Right renal cortex interstitium (tissue), 3 donors: ENCODE measurements around the gene CCDC57. TPM values are rescaled to one million over a fixed set of nuclear protein-coding genes. Genes with fewer than 3 reads are reported as not detected.
"Not testable (repeated sequence)": the region's sequence is repeated elsewhere in the genome, so short reads cannot be mapped to it uniquely, and the experiment has no call there.

Experiments
- DNase-seq, 3 donors: peaks; one replicate each; pipeline ENCODE4 v3.0.0-alpha.2; 2013; ENCODE audit warnings: low read depth in 3 of 3, low spot score in 2 of 3
- polyA plus RNA-seq, 3 donors: library from polyadenylated mRNA; unstranded; fragments of 120-200 nt; gene quantifications; one replicate each; pipeline ENCODE4 v1.2.1, GENCODE V29; 2013; ENCODE audit not compliant: insufficient read length in 3 of 3

The CCDC57 gene
- polyA plus RNA-seq, 3 donors: 31.9 to 35.2 (median 35.0) TPM

DNA sequence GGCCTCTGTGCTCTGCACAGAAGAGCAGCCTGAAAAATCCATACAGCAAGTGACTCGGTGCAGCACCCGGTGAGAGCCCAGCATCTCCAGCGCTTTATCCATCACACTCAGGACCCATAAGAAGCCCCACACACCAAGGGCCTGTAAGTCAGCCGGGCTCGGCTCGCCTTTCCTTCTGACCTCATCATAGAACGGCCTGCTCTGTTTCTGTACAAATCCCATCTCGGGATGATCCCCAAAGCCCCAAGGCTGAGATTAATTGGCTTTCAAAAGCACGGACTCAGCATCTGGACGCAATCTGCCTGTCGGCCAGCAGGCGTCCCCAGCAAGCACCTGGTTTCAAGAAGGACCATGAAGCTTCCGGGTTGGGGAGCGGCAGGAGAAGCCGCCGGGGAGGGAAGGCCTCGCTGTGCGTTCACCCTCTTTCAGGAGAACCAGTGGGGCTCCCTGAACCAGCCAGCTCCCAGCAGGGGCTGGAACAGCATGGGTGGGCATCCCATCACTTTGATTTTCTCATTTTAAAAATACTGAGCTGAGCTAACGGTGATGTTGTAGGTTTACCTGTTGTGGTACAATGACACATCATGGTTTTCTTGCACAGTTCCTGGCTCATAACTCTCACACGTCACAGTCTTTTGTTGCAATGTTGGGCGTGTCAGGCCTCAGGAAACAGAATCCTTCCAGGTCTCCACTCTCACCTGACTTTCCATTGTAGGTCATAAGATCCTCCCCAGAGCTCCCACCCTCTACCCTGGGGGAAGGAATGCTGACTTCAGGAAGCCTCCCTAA lies 6.7 kb downstream of the CCDC57 start:
- DNase-seq: no peak

DNA sequence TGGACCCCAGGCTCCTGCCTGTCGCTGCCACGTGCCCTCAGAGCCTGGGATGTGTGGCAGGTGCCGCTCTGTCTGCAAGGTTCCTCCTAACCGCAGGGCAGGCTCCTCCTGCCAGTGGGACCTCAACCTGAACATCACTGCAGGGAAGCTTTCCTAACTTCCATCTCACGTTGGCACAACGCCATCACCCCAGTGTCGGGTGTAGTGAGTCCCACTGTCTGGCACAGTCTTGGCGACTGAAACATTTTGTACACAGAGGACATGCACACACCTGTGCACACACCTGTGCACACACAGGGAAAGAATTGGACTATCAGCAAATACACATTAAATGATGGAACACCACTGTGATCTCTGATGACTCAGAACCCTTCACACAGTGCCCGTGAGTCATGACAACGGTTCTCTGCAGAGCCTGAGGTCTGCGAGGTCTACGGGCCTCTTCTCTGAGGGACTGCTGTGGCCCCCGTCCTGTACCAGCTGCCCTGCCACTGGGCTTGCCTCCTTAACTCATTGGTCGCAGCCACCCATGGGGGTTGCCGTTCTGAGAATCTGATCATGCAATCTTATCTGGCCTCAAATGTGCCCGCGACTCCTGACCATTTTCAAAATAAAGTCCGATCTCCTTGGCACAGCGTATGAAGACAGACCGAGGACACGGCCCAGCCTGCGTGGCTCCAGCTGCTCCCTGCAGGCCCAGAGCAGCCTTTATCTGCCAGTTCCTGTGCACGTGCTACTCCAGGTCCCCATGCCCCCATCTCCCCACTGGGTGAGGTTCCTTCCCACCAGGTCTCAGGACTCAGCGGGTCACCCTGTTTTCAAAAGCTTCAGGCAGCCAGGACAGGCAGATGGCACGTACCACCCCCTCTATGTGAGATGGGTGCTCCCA lies 7.6 kb downstream of the CCDC57 start:
- no peak for DNase-seq

DNA sequence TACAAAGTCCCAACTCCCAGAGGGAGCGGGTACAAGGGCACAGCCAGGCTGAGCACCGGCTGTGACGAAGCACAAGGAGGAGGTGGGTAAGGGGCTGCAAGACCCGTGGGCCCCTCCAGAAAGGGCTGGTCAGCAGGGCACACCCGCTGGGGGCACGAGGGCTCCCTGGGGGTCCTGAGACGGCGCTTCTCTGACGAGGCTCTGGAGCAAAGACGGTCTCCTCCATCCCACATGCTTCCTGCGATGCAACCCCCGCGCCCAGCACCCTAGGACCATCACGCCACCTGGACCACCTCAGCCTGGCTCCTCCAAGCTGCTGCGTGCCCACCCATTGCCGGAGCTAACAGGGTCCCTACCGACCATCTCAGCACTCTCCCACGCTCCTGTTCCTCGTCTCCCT lies 8.7 kb downstream of the CCDC57 start:
- DNase-seq: no peak

DNA sequence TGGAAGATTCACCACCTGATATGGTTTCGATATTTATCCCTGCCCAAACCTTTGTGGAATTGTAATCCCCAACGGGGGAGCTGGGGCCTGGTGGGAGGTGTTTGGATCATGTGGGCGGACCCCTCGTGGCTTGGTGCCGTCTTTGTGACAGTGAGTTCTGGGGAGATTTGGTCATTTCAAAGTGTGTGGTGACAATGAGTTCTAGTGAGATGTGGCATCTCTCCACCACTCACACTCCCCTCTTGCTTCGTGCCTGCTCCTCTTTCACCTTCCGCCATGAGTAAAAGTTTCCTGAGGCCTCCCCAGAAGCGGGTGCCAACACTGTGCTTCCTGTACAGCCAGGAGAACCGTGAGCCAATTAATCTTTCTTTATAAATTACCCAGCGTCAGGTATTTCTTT lies 9.7 kb downstream of the CCDC57 start:
- DNase-seq: no peak

DNA sequence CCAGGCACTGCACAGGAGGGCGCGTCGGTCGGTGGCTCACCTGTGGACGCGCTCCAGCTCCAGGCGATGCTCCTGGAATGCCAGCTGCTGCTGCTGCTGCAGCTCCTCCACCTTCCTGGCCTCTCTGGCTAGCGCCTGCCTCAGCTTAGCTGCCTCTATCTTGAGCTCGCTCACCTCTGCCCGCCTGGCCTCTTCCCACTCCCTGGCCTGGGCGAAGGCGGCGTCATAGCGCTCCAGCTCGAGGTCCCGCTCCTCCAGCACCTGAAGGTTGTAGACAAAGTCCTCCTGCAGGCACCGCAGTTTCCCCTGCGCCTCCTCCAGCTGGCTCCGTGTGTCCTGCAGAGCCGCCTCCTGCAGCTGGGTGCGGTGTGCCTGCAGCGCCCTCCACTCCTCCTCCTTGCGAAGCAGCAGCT lies 11.1 kb downstream of the CCDC57 start:
- no peak for DNase-seq

- DNase-seq: no peak
These were observed 11.7 kb downstream of the CCDC57 start for GRCh38 chr17:82200743-82201497.

DNA sequence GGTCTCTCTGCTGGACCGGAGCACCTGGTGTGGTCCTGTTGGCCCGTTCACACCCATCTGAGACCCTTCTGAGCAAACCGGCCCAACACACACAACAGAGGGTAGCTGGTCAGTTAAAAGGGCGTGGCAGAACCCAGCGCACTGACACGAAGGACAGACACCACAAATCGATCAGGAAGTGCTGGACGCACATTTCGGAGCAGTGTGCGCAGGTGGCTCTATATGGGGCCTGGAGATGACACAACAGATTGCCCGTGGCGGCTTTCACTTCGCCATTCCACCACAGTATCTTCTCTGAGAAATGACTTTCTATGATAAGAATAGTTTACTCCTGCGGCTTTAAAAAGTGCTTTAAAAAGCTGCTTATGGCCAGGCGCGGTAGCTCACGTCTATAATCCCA lies 12.5 kb downstream of the CCDC57 start:
- no peak for DNase-seq

- DNase-seq: no peak
These were observed 13.1 kb downstream of the CCDC57 start for GRCh38 chr17:82199496-82199895.

DNA sequence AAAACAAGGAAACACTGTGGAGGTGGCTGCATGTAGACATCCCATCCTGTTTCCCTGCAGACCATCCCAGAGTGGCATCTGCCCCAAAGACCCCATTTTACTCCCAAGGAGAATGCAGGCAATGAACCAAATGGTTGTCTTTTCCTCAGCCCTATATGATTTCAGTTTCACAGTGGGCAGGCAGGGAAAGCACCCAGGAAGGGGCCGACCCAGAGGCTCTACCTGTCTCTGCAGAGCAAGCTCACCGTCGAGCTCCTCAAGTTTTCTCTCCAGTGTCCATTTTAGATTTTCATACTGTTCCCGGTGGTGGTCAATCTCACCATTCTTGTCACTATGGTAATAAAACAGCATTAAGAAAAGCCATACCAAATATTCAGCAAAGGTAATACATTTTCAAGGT lies 14.6 kb downstream of the CCDC57 start:
- DNase-seq: no peak

DNA sequence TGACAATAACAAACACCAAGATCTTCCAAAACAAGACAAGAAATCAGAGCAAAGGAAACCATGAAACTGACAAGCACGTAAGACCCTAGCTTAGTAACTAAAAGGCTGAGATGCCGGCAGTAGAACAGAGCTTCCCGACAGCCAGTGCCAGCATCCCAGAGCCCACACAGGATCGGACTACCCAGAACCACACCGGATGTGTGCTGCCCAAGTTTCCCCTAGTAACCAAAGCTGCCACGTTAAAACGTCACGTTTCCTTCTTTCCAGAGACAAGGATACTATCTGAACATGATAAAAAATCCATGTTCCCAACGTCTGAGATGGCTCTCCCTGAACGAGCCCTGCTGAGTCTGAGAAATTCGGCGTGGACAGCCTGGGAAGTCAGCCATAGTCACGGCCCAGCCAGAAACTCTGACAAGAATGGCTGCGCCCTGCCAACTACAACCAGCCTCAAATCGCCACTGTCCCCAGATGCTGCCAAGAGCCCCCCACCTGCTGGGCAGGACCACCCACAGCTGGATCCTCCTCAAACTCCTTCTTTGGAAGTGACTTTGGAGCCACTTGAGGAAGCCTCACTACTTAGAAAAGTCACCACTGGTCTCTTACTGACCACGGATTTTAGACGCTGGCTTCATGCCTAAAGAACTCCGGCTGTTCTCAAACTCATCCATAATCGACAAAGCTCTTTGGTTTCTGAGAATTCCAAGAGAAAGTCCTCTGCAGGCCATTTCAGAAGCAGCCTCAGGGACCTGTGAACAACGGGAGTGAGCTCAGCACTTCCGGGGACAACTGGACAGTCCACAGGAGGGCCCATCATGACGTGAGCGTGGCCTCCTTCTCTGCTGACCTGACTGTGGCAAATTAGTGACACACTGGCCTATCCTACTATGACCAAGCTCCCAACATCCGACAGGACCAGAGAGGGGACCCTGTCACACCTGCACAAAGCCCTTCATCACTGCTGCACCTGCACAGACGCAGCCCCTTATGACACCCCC lies 16.7 kb downstream of the CCDC57 start:
- DNase-seq: no peak

GRCh38 chr17:82194765-82195164 lies 17.9 kb downstream of the CCDC57 start:
- DNase-seq: no peak

DNA sequence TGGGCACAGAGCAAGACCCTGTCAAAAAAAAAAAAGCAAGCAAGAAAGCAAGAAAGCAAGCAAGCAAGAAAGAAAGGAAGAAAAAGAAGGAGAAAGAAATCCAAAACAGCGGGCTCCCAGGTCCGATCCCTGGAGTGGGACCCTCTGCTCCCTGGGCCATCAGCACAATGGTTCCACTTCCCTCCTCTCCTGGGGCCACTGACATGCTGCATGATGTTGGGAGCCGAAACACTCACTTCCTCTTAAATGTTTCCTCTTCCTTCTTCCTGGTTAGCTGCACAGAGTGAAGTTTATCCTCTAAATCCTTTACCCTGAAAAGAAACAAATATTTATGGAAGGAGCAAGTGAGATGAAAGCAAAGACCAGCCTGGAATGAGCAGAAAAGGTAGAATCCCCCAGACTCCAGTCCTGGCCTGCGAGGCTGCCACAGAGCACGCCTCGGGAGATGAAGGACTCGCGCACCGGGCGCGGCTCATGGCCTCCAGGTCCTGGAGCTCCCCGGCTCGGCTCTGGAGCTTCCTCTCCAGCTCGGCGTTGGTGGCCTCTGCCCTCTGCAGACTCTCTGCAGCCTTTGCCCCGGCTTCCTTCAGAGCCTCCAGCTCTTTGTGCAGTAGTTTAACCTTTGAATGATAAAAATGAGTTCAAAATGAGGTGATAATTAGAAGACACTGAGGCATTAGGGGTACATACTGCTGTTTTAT lies 19.0 kb downstream of the CCDC57 start:
- no peak for DNase-seq

GRCh38 chr17:82193050-82193449 lies 19.6 kb downstream of the CCDC57 start:
- DNase-seq: not testable (repeated sequence)

DNA sequence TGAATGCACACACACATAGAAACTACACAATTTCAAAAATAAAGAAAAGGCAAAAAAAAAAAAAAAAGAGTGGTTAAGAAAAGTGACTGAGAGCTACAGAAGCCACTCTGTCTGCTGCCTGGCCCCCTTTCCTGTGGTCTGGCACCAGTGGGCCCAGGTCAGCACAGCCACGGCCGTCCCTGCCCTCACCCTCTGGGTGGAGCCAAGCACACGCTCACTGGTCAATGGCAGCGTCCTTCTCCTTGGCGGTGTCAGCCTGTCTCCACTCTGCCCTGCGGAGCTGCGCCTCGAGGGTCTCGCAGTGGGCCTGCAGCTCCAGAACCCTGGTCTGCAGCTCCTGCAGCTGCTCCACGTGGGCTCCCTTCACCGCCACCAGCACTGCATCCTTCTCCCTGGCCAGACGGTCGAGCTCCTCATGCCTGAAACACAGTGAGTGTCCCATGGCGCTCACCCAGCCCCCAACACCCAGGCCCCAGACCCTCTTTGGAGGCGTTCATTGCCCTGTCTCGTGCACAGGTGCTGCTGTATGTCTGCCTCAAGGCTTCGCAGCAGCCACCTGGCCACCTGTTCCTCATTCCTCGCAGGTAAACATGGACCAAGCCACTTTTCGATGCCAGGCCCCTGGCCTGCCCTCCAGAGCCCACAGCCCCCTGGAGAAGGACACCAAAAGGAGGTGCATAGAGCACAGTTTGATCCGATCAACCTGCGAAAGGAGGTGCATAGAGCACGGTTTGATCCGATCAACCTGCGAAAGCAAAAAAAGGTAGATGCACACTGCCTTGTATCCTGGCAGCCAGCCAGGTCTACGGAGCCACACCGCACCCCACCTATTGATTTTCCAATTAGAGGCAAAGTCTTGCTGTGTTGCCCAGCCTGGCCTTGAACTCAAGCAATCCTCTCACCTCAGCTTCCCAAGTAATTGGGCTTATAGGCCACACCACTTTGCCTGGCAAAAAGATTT lies 24.4 kb downstream of the CCDC57 start:
- no peak for DNase-seq

DNA sequence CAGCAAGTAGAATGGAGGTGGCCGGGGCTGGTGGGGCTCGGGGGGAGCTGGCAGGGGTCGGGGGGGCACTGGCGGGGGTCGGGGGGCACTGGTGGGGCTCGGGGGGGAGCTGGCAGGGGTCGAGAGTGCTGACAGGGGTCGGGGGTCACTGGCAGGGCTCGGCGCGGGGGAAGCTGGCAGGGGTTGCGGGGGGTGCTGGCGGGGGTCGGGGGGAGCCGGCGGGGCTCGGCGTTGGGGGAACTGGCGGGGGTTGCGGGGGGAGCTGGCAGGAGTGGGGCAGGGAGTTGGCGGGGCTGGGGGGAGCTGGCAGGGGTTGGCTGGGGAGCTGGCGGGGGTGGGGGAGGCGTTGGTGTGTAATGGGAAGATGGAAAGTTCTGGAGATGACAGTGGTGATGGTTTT lies 25.1 kb downstream of the CCDC57 start:
- no peak for DNase-seq

DNA sequence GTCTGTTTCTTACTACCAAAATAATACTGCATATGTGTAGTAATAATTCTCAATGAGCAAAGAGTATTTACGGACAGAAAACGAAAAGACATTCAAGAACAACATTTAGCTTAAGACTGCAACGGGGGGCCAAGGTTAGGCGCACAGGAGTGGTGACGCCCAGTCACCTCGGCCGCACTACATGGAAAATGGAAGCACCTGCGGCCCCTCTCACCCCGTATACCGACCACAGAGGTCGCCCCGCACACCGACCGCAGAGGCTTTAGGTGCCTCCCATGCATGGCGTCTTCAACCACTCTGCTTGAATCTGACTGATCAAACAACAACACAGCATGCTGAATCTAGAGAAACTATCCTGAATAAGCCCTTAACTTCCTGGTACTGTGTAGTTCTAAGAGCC lies 26.4 kb downstream of the CCDC57 start:
- DNase-seq: no peak

DNA sequence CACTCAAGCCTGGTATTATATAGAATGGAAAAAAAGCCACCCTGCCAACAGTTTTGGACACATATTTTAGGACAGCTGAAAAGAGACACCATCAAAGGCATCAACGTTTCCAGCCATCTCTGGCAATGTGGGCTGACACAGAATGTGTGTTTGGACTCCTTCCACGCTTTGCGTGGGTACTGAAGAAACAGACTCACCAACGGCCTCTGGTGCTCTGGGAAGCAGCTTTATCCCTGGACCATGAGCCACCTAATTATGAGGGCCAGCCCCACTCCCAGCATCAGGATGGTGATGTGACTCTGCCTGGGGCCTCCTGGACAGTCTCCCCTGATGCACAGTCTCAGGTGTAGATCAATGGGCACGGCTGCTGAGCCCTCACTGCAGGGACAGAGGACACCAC lies 27.9 kb downstream of the CCDC57 start:
- DNase-seq: no peak
